NCI-H2081 treated with DMSO at 0.1 percent for 48 hours (cell line): ENCODE results near the gene AKIRIN2.
"Not testable (repeated sequence)": the region's sequence is repeated elsewhere in the genome, so short reads cannot be mapped to it uniquely, and the experiment has no call there.

ENCODE experiments used
- DNase-seq: peaks from one replicate; lab custom pipeline; 2025; lab: John Stamatoyannopoulos, UW

The AKIRIN2 gene

DNA sequence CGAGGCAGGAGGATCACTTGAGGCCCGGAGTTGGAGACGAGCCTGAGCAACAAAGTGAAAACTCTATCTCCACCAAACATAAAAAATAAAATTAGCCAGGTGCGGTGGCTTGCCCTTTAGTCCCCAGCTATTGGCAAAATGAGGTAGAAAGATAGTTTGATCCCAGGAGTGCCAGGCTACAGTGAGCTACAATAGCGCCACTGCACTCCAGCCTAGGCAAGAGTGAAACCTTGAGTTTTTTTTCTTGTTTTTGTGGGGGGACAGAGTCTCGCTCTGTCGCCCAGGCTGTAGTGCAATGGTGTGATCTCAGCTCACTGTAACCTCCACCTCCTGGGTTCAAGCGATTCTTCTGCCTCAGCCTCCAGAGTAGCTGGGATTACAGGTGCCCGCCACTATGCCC lies 14.1 kb downstream of the AKIRIN2 start:
- not testable (repeated sequence) for DNase-seq

- DNase-seq: no peak
These were observed 14.7 kb downstream of the AKIRIN2 start for GRCh38 chr6:87687296-87687695.

- not testable (repeated sequence) for DNase-seq
These were observed 15.3 kb downstream of the AKIRIN2 start for GRCh38 chr6:87686636-87687205.

GRCh38 chr6:87684895-87685654 lies 17.0 kb downstream of the AKIRIN2 start:
- DNase-seq: no peak

DNA sequence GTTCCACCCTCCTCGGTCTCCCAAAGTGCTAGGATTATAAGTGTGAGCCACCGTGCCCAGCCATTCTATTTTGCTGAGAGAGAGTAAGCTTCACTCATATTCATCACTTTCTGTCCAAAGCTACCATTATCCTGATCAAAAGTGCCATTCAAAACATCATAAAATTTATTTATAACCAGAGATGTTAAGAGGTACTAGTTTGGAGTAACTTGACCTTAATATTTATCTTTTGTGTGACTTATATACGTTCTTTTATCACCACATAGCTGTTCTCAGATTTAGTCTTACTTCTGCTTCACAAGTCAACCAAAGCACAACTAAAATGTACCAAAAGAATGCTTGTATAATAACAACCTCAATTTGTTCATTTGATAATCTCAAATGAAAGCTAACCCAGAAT lies 18.1 kb downstream of the AKIRIN2 start:
- DNase-seq: no peak

DNA sequence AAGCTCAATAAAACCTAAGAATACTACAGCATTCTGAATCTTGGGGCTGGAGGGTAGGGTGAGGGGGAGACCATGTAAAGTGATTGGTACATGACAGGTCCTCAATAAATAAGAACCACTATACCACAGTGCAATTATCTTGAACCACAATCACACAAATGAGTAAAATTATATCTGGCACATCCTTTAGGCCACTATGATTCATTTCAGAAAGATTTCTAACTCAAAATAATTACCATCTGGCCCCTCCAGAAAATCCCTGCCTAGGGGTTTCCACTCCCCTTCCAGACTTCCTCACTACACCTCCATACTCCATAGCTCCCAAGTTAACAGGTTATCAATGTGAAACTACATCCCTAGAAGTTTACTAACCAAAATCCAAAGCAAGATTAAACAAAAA lies 19.7 kb downstream of the AKIRIN2 start:
- no peak for DNase-seq

DNA sequence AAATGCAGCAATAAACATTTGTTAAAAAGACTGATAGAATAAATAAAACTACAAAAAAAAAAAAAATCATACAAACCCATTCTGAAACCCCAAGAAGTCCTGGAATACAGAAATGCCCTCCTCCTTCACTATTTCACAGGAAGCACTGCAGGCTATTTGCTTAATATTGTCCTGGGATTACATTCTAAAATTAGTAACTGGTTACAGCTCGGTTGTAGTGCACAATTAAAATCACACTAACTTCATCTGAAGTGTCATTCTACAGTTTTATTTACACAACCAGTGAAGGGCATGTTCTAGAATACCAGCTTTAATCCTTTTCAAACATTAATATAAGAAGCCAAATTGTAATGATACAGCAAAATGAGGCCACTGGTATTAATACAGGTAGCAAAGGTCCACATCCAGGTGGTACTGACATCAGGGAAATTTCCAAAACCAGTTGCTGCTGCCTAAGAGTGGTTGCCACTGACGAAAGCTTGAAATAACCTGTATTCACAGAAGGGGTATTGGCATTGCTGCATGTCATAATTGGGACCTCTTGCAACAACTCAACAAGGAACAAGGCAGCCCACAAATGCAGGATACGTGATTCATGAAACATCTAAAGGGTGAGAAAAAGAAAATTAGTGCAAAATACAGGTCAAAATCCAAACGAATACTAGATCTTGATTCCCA lies 26.9 kb downstream of the AKIRIN2 start:
- no peak for DNase-seq

- DNase-seq: no peak
These were observed 27.7 kb downstream of the AKIRIN2 start for GRCh38 chr6:87674290-87674689.

GRCh38 chr6:87673237-87673636 lies 28.8 kb downstream of the AKIRIN2 start:
- DNase-seq: no peak

DNA sequence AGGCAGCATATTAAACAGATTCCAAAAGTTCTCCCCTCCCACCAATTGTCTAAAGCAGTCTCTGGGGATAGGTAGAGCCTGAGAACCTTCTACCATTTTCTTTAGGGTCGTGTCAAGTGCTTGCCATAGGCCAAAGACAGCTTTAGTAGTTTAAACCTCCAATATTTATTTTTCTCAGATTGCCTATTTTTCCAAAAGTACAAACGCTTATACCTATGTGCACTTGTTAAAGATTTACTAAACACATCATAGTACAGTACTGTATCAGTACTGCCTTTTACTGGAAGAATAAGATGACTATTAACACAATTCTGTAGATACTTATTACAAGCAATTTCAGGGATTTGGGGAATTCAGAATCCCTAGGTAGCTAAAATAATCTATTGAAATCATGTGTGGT lies 29.4 kb downstream of the AKIRIN2 start:
- no peak for DNase-seq

DNA sequence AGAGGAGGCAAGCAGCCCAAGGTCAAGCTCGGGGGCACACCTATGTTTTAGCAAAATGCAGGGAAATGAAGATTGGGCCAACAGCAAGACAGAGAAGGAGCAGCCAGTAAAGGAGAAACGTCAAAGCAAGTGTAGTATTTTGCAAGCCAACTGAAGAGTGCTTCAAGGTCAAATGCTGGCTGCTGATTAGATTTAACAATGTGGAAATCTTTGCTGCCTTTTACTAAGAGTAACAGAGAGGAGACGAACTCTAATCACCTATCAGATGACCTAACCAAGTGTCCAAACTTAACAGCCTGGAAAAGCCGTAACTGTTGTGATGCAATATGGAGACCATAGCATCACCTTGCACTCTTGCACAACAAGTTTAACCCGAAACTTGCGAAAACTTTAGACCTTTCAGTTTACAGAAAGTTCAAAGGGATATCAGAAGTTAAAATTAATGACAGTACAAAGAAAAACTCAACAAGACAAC lies 30.4 kb downstream of the AKIRIN2 start:
- DNase-seq: no peak

DNA sequence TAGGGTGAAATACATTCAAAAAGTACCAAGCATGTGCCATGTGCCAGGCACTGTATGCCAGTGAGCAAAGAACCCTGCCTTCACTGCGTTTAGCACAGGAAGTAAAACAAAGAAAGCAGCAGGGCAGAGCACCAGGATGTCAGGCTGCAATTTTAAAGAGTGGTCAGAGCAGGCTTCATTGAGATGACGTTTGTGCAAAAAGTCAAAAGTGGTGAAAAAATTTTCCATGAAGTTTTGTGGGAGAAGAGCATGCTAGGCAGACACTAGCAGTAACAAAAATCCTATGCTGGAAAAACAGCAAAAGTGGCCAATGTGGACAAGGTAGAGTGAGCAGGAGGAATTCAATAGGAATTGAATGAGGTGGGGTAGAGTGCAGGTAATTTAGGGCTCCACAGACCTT lies 31.3 kb downstream of the AKIRIN2 start:
- no peak for DNase-seq

GRCh38 chr6:87669051-87669450 lies 33.0 kb downstream of the AKIRIN2 start:
- no peak for DNase-seq

DNA sequence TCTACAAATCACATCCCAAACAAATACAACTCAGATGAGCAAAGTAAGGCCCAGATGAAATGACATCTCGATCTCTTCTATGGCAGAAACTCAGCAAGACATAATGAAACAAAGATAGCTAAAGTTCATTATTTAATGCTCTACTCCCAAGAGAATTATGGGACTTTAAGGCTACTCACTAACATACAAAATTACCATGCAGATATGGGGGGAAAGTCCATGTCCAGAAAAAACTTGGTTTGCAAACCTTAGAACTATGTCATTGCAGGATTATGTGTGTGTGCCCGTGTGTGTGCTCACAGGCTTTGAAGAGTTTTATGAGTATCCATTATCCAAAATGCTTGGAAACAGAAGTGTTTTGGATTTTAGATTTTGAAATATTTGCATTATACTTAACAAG lies 34.0 kb downstream of the AKIRIN2 start:
- no peak for DNase-seq

- DNase-seq: no peak
These were observed 35.0 kb downstream of the AKIRIN2 start for GRCh38 chr6:87667032-87667431.

DNA sequence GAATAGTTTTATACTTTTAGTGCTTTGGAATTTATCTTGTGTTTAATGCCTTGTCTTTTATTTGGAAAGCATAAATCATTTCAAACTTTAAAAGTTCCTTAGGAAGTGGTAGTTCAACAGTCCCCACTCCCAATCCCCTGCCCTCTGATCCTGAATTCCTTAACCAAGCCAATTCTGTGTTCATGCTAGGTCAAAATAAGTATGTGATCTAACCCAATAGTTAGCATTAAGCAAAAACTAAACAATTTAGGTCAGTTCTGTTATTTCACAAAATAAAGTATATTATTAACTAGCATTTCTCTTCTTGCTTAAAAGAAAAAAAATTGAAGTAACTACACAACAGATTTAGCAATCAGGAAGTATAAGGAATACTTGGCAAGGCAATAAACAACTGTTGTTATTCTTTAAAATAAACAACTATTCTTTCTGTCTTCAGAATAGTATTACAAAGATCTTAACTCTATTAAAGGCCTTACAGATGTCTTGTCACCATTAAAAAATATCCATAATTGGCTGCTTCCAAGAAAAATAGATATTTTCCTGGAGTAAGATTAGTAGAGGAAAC lies 37.0 kb downstream of the AKIRIN2 start:
- no peak for DNase-seq

- DNase-seq: no peak
These were observed 38.6 kb downstream of the AKIRIN2 start for GRCh38 chr6:87663434-87663833.

- DNase-seq: no peak
These were observed 40.5 kb downstream of the AKIRIN2 start for GRCh38 chr6:87661503-87661902.

DNA sequence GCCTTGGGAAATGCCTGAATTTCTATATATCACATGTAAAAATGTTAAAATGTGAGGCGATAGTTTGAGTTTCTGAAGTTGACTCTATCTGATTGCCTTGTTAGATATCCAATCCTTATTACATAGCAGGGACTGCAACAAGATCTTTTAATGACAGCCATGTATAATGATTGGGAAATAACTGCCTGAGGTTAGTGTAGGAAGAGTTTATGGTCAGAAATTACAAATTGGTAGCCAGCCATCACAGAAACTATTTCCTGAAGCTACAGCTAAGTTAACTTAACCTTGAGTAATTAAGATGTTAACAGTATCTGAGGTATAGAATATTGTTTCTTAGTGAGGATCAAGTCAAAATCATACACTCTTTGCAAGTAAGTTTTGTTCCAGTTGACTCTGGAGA lies 41.0 kb downstream of the AKIRIN2 start:
- no peak for DNase-seq

DNA sequence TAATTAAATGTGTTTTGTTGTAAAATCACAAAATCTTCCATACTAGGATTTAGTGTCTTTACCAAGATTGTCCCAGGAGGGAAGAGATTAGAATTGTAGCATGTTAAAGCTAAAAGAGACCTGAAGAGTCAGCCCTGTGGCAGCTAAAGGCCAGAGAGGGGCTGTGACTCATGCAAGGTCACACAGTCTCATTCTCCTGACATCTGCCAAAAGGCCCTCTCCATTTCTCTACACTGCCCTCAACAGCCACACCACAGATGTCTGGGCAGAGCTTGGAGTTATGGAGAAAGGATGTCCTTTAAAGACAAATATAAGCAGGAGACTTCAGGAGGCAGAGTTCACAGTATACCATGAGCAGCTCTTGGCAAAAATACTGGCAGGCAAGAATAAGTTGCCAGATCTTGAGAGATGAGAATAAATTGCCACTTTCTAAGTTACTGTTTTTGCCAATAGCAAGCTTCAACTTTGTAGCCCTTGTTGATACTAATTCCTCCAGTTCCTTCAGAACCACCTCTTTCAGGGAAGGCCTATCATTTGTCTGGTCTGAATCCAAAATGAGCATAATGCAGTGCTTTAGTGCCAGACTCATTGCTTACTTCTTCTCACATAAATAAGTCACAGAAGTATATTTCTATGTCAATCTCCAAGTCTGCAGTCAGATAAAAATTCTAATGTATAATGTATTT lies 41.7 kb downstream of the AKIRIN2 start:
- DNase-seq: no peak

DNA sequence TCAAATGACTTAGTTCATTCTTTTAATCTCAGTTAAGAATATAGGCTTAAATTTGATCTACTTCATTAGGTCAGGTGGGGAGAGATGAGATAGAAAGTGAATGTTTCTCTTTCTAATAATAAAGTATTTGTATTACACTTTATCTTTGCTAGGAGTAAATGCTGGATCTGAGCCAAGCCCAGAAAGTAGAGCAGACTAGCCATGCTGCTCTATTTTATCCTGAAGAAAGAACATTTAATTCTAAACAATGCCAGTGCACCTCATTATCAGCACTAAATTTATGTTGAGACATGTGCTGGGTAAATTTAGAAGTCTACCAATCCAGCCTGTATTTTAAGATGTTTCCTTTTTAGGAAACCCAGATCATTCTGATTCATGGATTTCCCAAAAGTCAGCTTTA lies 43.5 kb downstream of the AKIRIN2 start:
- DNase-seq: no peak

GRCh38 chr6:87656857-87657256 lies 45.2 kb downstream of the AKIRIN2 start:
- no peak for DNase-seq
